ENCODE measurements around the gene RGP1. TPM values are rescaled to one million over a fixed set of nuclear protein-coding genes. Genes with fewer than 3 reads are reported as not detected.

RGP1 gene
- total and polyA plus RNA-seq, 2 experiments from 2014 or later: 4.7 to 19.1 TPM

GRCh38 chr9:35746583-35746982, 2.5 kb upstream of the RGP1 start:
- 48 to 51% methylated on average over 3 of the region's 3 CpGs for WGBS, 2 experiments (ENCODE audit: low coverage in 1 of 2, low lambda C conversion rate in 2 of 2, missing lambda C conversion rate in 2 of 2)
- peak overlapping the region; percentile 85; the same call in 1 of the 2 replicates for H3K9ac ChIP-seq
- no peak overlapping the region for H3K27ac ChIP-seq
- no peaks in the 10 kb centered on the region for H3K27me3 ChIP-seq (replicated peaks; ENCODE audit: insufficient read depth)
- TF ChIP-seq EZH2 (IDR thresholded peaks at IDR 0.05; ENCODE audit: insufficient read depth, poor library complexity, severe bottlenecking) (no peak), EZH2phosphoT487 (IDR thresholded peaks at IDR 0.05; ENCODE audit: insufficient read depth, low read depth) (no peak)
- H3K9me3 ChIP-seq (ENCODE audit: low read depth): no peaks in the 10 kb centered on the region
- H3K4me1 ChIP-seq (ENCODE audit: insufficient read depth): peaks cover 26% of the 10 kb centered on the region
- H4K20me1 ChIP-seq (ENCODE audit: insufficient read depth): peaks cover 13% of the 10 kb centered on the region; the same call in 1 of the 2 replicates
- no peaks in the 10 kb centered on the region for H3K9me2 ChIP-seq (ENCODE audit: insufficient read depth)
- in situ Hi-C loops (cut with MboI): no loop called here
- H3F3A ChIP-seq (ENCODE audit: insufficient read depth): no peaks in the 10 kb centered on the region
- H3K4me3 ChIP-seq: peak overlapping the region; percentile 90
- peaks cover 17% of the 10 kb centered on the region for H3K36me3 ChIP-seq (ENCODE audit: low read depth)
- H3K4me2 ChIP-seq (ENCODE audit: unreplicated experiment): peak overlapping the region; percentile 94
- peak; percentile 35 for DNase-seq
- H2AFZ ChIP-seq: no peak overlapping the region
- H3K79me2 ChIP-seq (ENCODE audit: insufficient read depth): peaks cover 68% of the 10 kb centered on the region

- TF ChIP-seq EZH2phosphoT487 (IDR thresholded peaks at IDR 0.05; ENCODE audit: insufficient read depth, low read depth) (no peak), EZH2 (IDR thresholded peaks at IDR 0.05; ENCODE audit: insufficient read depth, poor library complexity, severe bottlenecking) (no peak)
Observed at GRCh38 chr9:35748242-35748857, 737 bp upstream of the RGP1 start.

GRCh38 chr9:35749515-35750255, 598 bp downstream of the RGP1 start:
- H3F3A ChIP-seq (ENCODE audit: insufficient read depth): no peaks in the 10 kb centered on the region
- TF ChIP-seq EZH2 (IDR thresholded peaks at IDR 0.05; ENCODE audit: insufficient read depth, poor library complexity, severe bottlenecking) (no peak), EZH2phosphoT487 (IDR thresholded peaks at IDR 0.05; ENCODE audit: insufficient read depth, low read depth) (no peak)
- peak overlapping the region; percentile 85 for H3K9ac ChIP-seq
- H3K4me2 ChIP-seq (ENCODE audit: unreplicated experiment): peak overlapping the region; percentile 94
- H3K4me3 ChIP-seq: peak overlapping the region; percentile 90
- peak overlapping the region; percentile 80 for H2AFZ ChIP-seq
- peak; percentile 57 for DNase-seq
- no peaks in the 10 kb centered on the region for H3K9me3 ChIP-seq (ENCODE audit: low read depth)
- peak overlapping the region; percentile 39 for H3K27ac ChIP-seq
- peaks cover 52% of the 10 kb centered on the region for H3K79me2 ChIP-seq (ENCODE audit: insufficient read depth)
- 2 to 3% methylated on average over 16 to 19 of the region's 19 CpGs for WGBS, 2 experiments (ENCODE audit: low coverage in 1 of 2, low lambda C conversion rate in 2 of 2, missing lambda C conversion rate in 2 of 2)
- no peaks in the 10 kb centered on the region for H3K9me2 ChIP-seq (ENCODE audit: insufficient read depth)
- H3K4me1 ChIP-seq (ENCODE audit: insufficient read depth): peaks cover 26% of the 10 kb centered on the region
- peaks cover 10% of the 10 kb centered on the region for H3K36me3 ChIP-seq (ENCODE audit: low read depth)
- peaks cover 13% of the 10 kb centered on the region; the same call in 1 of the 2 replicates for H4K20me1 ChIP-seq (ENCODE audit: insufficient read depth)
- in situ Hi-C loops (cut with MboI): no loop called here
- H3K27me3 ChIP-seq (replicated peaks; ENCODE audit: insufficient read depth): no peaks in the 10 kb centered on the region

More at GRCh38 chr9:35748242-35748857, 737 bp upstream of the RGP1 start:
- H3K9ac ChIP-seq: peak overlapping the region; percentile 85
- H3K79me2 ChIP-seq (ENCODE audit: insufficient read depth): peaks cover 66% of the 10 kb centered on the region
- peak overlapping the region; percentile 90 for H3K4me3 ChIP-seq
- no peaks in the 10 kb centered on the region for H3K27me3 ChIP-seq (replicated peaks; ENCODE audit: insufficient read depth)
- H3K9me2 ChIP-seq (ENCODE audit: insufficient read depth): no peaks in the 10 kb centered on the region
- no peaks in the 10 kb centered on the region for H3F3A ChIP-seq (ENCODE audit: insufficient read depth)
- in situ Hi-C loops (cut with MboI): no loop called here
- DNase-seq: peak; percentile 49
- peak overlapping the region; percentile 39 for H3K27ac ChIP-seq
- peak overlapping the region; percentile 80 for H2AFZ ChIP-seq
- no peaks in the 10 kb centered on the region for H3K9me3 ChIP-seq (ENCODE audit: low read depth)
- peaks cover 15% of the 10 kb centered on the region for H3K36me3 ChIP-seq (ENCODE audit: low read depth)
- H3K4me1 ChIP-seq (ENCODE audit: insufficient read depth): peaks cover 26% of the 10 kb centered on the region
- peaks cover 13% of the 10 kb centered on the region; the same call in 1 of the 2 replicates for H4K20me1 ChIP-seq (ENCODE audit: insufficient read depth)
- 0 to 3% methylated on average over 24 of the region's 24 CpGs for WGBS, 2 experiments (ENCODE audit: low coverage in 1 of 2, low lambda C conversion rate in 2 of 2, missing lambda C conversion rate in 2 of 2)
- peak overlapping the region; percentile 94 for H3K4me2 ChIP-seq (ENCODE audit: unreplicated experiment)

GRCh38 chr9:35750256-35750531, 1.1 kb downstream of the RGP1 start:
- Histone ChIP-seq H4K20me1 (ENCODE audit: insufficient read depth) (peaks cover 13% of the 10 kb centered on the region; the same call in 1 of the 2 replicates), H3K79me2 (ENCODE audit: insufficient read depth) (peaks cover 47% of the 10 kb centered on the region), H3K9me3 (ENCODE audit: low read depth) (no peaks in the 10 kb centered on the region), H3K27ac (peak overlapping the region; percentile 39; the same call in 1 of the 2 replicates), H3K4me2 (ENCODE audit: unreplicated experiment) (peak overlapping the region; percentile 94), H2AFZ (peak overlapping the region; percentile 80; the same call in 1 of the 2 replicates), H3K36me3 (ENCODE audit: low read depth) (peaks cover 10% of the 10 kb centered on the region), H3F3A (ENCODE audit: insufficient read depth) (no peaks in the 10 kb centered on the region), H3K9me2 (ENCODE audit: insufficient read depth) (no peaks in the 10 kb centered on the region), H3K27me3 (replicated peaks; ENCODE audit: insufficient read depth) (no peaks in the 10 kb centered on the region), H3K4me1 (ENCODE audit: insufficient read depth) (peaks cover 26% of the 10 kb centered on the region), H3K4me3 (peak overlapping the region; percentile 90), H3K9ac (peak overlapping the region; percentile 85)
- no peak for TF ChIP-seq EZH2 (IDR thresholded peaks at IDR 0.05; ENCODE audit: insufficient read depth, poor library complexity, severe bottlenecking)
- 47 to 50% methylated on average over 4 of the region's 4 CpGs for WGBS, 2 experiments (ENCODE audit: low coverage in 1 of 2, low lambda C conversion rate in 2 of 2, missing lambda C conversion rate in 2 of 2)
- in situ Hi-C loops (cut with MboI): no loop called here
- no peak for DNase-seq

Measured in GM23248 (cell line).